ENCODE results near the gene TCN2. TPM values are rescaled to one million over a fixed set of nuclear protein-coding genes. Genes with fewer than 3 reads are reported as not detected.
A peak's percentile ranks its signal among the peaks of the same experiment; 100 is the strongest.
"Not testable (repeated sequence)": the region's sequence is repeated elsewhere in the genome, so short reads cannot be mapped to it uniquely, and the experiment has no call there.

Gene TCN2
- total RNA-seq, 1 donor from 2014 or later: 14.6 TPM

DNA sequence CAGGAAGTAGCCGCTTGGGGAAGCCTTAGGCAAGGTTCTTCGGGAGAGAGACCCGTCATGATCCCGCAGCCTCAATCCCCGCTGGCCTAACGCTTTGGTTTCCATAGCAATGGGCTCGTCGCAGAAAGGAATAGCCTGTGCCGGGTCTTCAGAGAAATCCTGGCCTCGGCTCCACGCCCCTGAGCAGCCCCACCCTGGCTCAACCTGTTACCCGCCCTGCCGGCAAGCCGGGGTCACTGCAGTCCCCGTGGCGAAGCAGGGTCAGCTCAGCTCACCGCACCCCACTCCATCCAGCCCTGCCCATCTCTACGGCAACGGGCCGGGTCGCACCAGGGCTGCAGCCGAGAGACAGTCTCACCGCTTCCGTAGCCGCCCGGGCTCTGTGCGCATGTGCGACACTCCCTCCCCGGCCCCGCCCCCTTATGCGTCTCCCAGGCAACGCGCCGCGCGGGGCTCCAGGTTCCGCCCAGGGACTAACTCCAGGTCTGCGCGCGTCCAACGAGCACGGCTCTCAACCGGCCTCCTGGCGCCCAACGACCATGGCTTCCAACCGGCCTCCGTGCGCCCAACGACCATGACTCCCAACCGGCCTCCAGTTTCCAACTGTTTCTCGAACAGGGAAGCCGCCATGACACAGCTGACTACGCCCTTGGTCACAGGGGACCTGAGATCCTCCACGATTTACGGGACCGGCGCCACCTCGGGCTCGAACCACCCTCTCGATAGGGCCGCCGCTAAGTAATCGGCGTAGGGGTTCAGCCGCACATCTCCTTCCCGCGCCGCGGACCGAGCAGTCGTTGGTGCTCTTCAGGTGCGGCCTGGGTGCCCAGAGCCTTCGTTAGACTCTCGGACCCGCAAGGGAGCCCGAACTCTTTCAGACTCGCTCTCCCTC lies 60.8 kb downstream of the TCN2 start, which contains the start of gene DUSP18:
Gene DUSP18 (minus strand): TSS at position 382 of the 892 bp plus-strand sequence. CDS start 3,872 bp downstream, outside the sequence.
- peak; percentile 97 for DNase-seq
- intact Hi-C loops (cut with micrococcal nuclease): no loop called here
- ATAC-seq: peak; percentile 100

DNA sequence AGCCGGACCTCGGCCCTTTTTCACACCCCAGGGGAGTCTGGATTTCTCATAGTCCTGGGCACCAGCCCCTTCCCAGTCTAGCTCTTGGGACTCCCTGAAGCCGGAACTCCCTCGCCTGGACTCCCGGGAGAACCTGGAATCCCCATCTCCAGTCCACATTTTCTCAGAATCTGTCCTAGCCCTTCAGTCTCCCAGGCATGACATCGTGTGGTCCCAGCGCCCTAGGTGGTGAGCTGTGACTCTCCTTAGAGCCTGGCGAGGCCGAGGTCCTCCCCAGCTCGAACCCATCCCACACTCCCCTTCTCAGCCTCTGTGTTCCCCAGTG lies 61.4 kb downstream of the TCN2 start:
- intact Hi-C loops (cut with micrococcal nuclease): no loop called here
- ATAC-seq: no peak

DNA sequence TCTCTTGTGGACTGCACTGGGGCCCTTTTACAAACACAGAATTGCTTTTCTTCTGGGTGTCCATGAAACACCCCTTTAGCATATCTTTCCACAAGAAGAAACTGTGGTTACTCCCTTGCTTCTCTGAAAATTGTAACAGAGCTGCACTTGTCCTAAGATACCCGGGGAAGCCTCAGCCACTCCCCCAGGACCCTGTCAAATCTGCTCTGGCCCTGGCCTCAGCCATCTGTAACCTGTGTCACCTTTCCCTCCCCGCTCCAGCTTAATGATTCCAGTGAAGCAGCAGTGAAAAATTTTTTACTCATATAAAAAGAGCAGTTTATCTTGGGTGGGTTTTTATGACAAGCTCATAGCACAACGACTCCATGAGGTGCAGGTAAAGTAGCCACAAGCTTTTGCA lies 64.1 kb downstream of the TCN2 start:
- intact Hi-C loops (cut with micrococcal nuclease): no loop called here
- ATAC-seq: no peak
- no peak for DNase-seq

More for the DNA sequence above, 61.4 kb downstream of the TCN2 start:
- DNase-seq: no peak

DNA sequence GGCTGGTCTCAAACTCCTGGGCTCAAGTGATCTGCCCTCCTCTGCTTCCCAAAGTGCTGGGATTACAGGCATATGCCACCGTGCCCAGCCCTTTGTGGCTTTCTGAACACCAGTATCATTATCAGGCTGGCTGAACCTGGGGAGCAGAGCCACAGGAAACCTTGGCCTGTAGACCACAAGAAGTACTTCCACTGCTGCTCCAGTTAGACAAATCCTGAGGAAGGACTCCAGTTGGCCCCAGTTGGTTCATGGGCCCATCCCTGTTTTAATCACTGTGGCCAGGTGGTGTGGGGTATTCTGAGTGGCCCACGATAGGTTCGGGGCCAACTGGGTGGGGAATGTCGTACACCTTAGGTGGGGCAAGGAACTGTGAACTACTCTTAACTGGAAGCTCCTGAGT lies 66.2 kb downstream of the TCN2 start:
- DNase-seq (no peak), ATAC-seq (no peak)
- intact Hi-C loops (cut with micrococcal nuclease): no loop called here

DNA sequence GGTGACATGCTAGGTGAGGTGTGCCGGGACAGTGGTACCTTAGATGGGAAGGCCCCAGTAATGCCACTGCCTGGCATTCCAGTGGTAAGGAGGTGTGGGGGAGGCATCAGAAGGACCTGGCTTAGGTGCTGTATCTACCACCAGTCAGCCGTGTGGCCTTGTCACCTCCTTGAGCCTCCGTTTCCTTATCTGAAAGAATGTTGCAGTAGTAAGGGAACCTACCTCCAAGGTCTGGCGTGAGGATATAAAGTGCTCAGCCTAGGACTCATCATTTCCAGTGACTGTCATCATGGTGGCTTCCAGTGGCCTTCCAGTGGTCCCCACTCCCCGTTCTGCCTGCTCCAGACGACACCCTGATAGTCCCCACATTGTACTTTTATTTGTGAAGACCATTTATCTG lies 67.5 kb downstream of the TCN2 start:
- intact Hi-C loops (cut with micrococcal nuclease): no loop called here
- ATAC-seq (no peak), DNase-seq (no peak)

DNA sequence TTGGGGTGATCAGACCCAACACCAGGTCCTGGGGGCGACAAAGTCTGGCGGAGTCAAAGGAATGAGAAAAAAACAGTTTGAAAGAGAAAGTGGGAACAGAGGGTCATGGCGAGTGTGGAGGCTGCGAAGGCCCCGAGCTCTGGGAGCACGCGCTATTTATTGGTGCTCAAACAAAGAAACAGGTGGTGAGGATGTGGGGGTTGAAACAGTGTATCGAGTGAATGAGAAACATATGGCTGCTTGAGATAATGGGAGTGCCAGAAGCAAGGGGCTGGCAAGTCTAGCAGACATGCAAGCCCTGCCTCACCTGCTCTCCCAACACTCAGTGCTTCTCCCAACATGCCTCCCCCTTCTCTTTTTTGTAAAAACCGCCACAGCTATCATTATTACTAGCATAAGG lies 68.5 kb downstream of the TCN2 start:
- DNase-seq (no peak), ATAC-seq (no peak)
- intact Hi-C loops (cut with micrococcal nuclease): no loop called here

DNA sequence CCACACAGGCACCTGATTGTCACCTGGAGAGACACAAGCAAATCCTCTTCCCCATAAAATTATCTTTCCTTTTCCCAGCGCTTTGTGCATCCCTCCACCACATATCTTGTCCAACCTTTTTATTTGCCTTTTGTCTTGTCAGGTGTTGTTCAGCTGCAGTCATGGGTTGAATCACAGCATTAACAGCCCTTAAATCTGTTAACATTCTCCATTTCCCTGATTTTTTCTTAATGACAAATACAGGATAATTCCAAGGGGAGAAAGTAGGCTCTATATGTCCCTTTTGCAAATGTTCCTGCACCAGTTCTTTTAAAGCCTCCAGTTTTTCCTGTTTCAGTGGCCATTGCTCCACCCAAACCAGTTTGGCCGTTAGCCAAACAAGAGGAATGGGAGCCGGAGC lies 69.6 kb downstream of the TCN2 start:
- intact Hi-C loops (cut with micrococcal nuclease); DNase-seq; ATAC-seq: not testable (repeated sequence)

Other genes starting within 250 kb of the TCN2 start
- gene RNF215, start 219.8 kb upstream of the TCN2 start, total RNA-seq: 5.4 TPM
- 0.82 TPM for gene SEC14L2, start 210.2 kb upstream of the TCN2 start, total RNA-seq
- gene MTFP1, start 181.4 kb upstream of the TCN2 start, total RNA-seq: 16.3 TPM
- not detected for gene SEC14L3, start 135.2 kb upstream of the TCN2 start, total RNA-seq
- not detected for gene SEC14L4, start 101.5 kb upstream of the TCN2 start, total RNA-seq
- not detected for gene SEC14L6, start 60.4 kb upstream of the TCN2 start, total RNA-seq
- 0.57 TPM for gene GAL3ST1, start 32.5 kb upstream of the TCN2 start, total RNA-seq
- 21.6 TPM for gene PES1, start 15.3 kb upstream of the TCN2 start, total RNA-seq
- 3.1 TPM for gene SLC35E4, start 28.6 kb downstream of the TCN2 start, total RNA-seq
- gene DUSP18, start 60.7 kb downstream of the TCN2 start, total RNA-seq: 2.5 TPM
- gene OSBP2, start 87.7 kb downstream of the TCN2 start, total RNA-seq: 16.0 TPM